Kasumi-1 (cell line): ENCODE data around the gene TMTC2.

ENCODE experiments used
- DNase-seq, 2 experiments: peaks; one replicate each; lab custom pipeline; 2025; lab: John Stamatoyannopoulos, UW

The TMTC2 gene

GRCh38 chr12:82954064-82954463 is 267.4 kb downstream of the TMTC2 start:
- no peak for DNase-seq

GRCh38 chr12:82954572-82954971 is 267.9 kb downstream of the TMTC2 start:
- DNase-seq, result no peak

GRCh38 chr12:82955043-82955442 is 268.3 kb downstream of the TMTC2 start:
- no peak for DNase-seq

GRCh38 chr12:82958966-82959365 is 272.3 kb downstream of the TMTC2 start:
- no peak for DNase-seq

GRCh38 chr12:82959821-82960220 is 273.1 kb downstream of the TMTC2 start:
- DNase-seq, result no peak

GRCh38 chr12:82961835-82962234 is 275.1 kb downstream of the TMTC2 start:
- DNase-seq, result no peak

GRCh38 chr12:82963956-82964355 is 277.2 kb downstream of the TMTC2 start:
- DNase-seq, result no peak

GRCh38 chr12:82964446-82964845 is 277.7 kb downstream of the TMTC2 start:
- DNase-seq, result peak in 1 of 2 experiments; percentile 16

GRCh38 chr12:82966001-82966559 is 279.4 kb downstream of the TMTC2 start:
- peak; percentile 97 to 98 for DNase-seq

GRCh38 chr12:82968631-82969367 is 282.1 kb downstream of the TMTC2 start:
- peak in 1 of 2 experiments; percentile 4 for DNase-seq

- DNase-seq, result peak; percentile 35 to 54
Observed at GRCh38 chr12:82970614-82971013, 283.9 kb downstream of the TMTC2 start.

GRCh38 chr12:82971584-82971983 is 284.9 kb downstream of the TMTC2 start:
- DNase-seq, result no peak

GRCh38 chr12:82972624-82973023 is 285.9 kb downstream of the TMTC2 start:
- DNase-seq, result peak; percentile 17 to 25

GRCh38 chr12:82973592-82973991 is 286.9 kb downstream of the TMTC2 start:
- DNase-seq, result no peak

- DNase-seq, result no peak
Observed at GRCh38 chr12:82981150-82981549, 294.4 kb downstream of the TMTC2 start.

GRCh38 chr12:82994117-82994516 is 307.4 kb downstream of the TMTC2 start:
- no peak for DNase-seq

- DNase-seq, result no peak
Observed at GRCh38 chr12:82996168-82996812, 309.6 kb downstream of the TMTC2 start.

GRCh38 chr12:82998509-82998908 is 311.8 kb downstream of the TMTC2 start:
- no peak for DNase-seq

GRCh38 chr12:83003026-83003425 is 316.3 kb downstream of the TMTC2 start:
- DNase-seq, result no peak

- no peak for DNase-seq
Observed at GRCh38 chr12:83005534-83006197, 319.0 kb downstream of the TMTC2 start.

GRCh38 chr12:83008703-83009102 is 322.0 kb downstream of the TMTC2 start:
- no peak for DNase-seq

- DNase-seq, result no peak
Observed at GRCh38 chr12:83010169-83010804, 323.6 kb downstream of the TMTC2 start.
